GM23248 (cell line): ENCODE measurements around the gene GMPR. TPM values are rescaled to one million over a fixed set of nuclear protein-coding genes. Genes with fewer than 3 reads are reported as not detected.
A peak's percentile ranks its signal among the peaks of the same experiment; 100 is the strongest.

Experiments used
- DNase-seq: peaks from one replicate; pipeline ENCODE4 v3.0.0-alpha.2; 2015
- H2AFZ ChIP-seq: fragments of 200-600 bp; sonication (generic); 2 replicates; pipeline ENCODE4 v1.6.1; 2016; ENCODE audit warnings: antibody characterized with exemption
- H3F3A ChIP-seq: fragments of 200-600 bp; sonication (generic); 2 replicates; pipeline ENCODE4 v1.6.1; 2016; ENCODE audit warnings: mild to moderate bottlenecking, antibody characterized with exemption, mixed run types; ENCODE audit not compliant: insufficient read depth
- H3K27ac ChIP-seq: fragments of 200-600 bp; sonication (generic); 2 replicates; pipeline ENCODE4 v1.5.1; 2016; ENCODE audit warnings: mild to moderate bottlenecking
- H3K27me3 ChIP-seq: fragments of 200-600 bp; sonication (generic); replicated peaks from 2 replicates; pipeline ENCODE4 v1.6.1; 2016; ENCODE audit warnings: mild to moderate bottlenecking; ENCODE audit not compliant: insufficient read depth
- H3K36me3 ChIP-seq: fragments of 200-600 bp; sonication (generic); 2 replicates; pipeline ENCODE4 v1.6.1; 2016; ENCODE audit warnings: low read depth, mild to moderate bottlenecking
- H3K4me1 ChIP-seq: fragments of 200-600 bp; sonication (generic); 2 replicates; pipeline ENCODE4 v1.6.1; 2016; ENCODE audit warnings: mild to moderate bottlenecking; ENCODE audit not compliant: insufficient read depth
- H3K4me2 ChIP-seq: fragments of 200-600 bp; sonication (generic); one replicate; pipeline ENCODE4 v1.6.1; 2016; ENCODE audit warnings: mild to moderate bottlenecking; ENCODE audit not compliant: unreplicated experiment
- H3K4me3 ChIP-seq: fragments of 200-600 bp; sonication (generic); 2 replicates; pipeline ENCODE4 v1.5.1; 2016; ENCODE audit warnings: mild to moderate bottlenecking
- H3K79me2 ChIP-seq: fragments of 200-600 bp; sonication (generic); 2 replicates; pipeline ENCODE4 v1.6.1; 2016; ENCODE audit warnings: mild to moderate bottlenecking; ENCODE audit not compliant: insufficient read depth
- H3K9ac ChIP-seq: fragments of 200-600 bp; sonication (generic); 2 replicates; pipeline ENCODE4 v1.6.1; 2016; ENCODE audit warnings: mild to moderate bottlenecking
- H3K9me2 ChIP-seq: fragments of 200-600 bp; sonication (generic); 2 replicates; pipeline ENCODE4 v1.6.1; 2016; ENCODE audit warnings: mixed run types, mild to moderate bottlenecking, moderate library complexity; ENCODE audit not compliant: insufficient read depth
- H3K9me3 ChIP-seq: fragments of 200-600 bp; sonication (generic); one replicate; pipeline ENCODE4 v1.6.1; 2017; ENCODE audit warnings: low read depth
- H4K20me1 ChIP-seq: fragments of 200-600 bp; sonication (generic); 2 replicates; pipeline ENCODE4 v1.6.0; 2016; ENCODE audit not compliant: insufficient read depth
- EZH2 ChIP-seq: fragments of 200-600 bp; sonication (generic); IDR thresholded peaks from 2 replicates; pipeline ENCODE4 v1.6.1; 2018; ENCODE audit warnings: antibody characterized with exemption, mild to moderate bottlenecking; ENCODE audit not compliant: insufficient read depth, poor library complexity, severe bottlenecking
- EZH2phosphoT487 ChIP-seq: fragments of 200-600 bp; sonication (generic); IDR thresholded peaks from 2 replicates; pipeline ENCODE4 v1.6.1; 2018; ENCODE audit warnings: antibody characterized with exemption, moderate library complexity, mild to moderate bottlenecking, low read depth; ENCODE audit not compliant: insufficient read depth
- WGBS, 2 experiments: methylation state at CpG; one replicate each; pipeline ENCODE4 v1.1.6; 2015 to 2017; ENCODE audit warnings: low lambda C conversion rate in 2 of 2, low coverage in 1 of 2; ENCODE audit errors: missing lambda C conversion rate in 2 of 2; 5-methylcytosine and 5-hydroxymethylcytosine counted together
- in situ Hi-C: fragments of 300-500 bp; cut with MboI; formaldehyde crosslinking; loops from 2 replicates; pipeline ENCODE4 v1.15.0; 2020
- polyA plus RNA-seq: library from polyadenylated mRNA; unstranded; fragments of >200 nt; fragmentation: Nextera tagmentation; extraction: Ambion mirVana; gene quantifications from 2 replicates; pipeline ENCODE4 v1.2.1, GENCODE V29; 2016
- total RNA-seq: library from RNA; depleted of rRNA; stranded (reverse); fragments of >200 nt; shearing (Covaris generic); gene quantifications from 2 replicates; pipeline ENCODE4 v1.2.3, GENCODE V29; 2014; rRNA removed

The GMPR gene
- 0.63 and 2.2 TPM in 2 replicates for total RNA-seq
- 1.5 and 2.3 TPM in 2 replicates for polyA plus RNA-seq

DNA sequence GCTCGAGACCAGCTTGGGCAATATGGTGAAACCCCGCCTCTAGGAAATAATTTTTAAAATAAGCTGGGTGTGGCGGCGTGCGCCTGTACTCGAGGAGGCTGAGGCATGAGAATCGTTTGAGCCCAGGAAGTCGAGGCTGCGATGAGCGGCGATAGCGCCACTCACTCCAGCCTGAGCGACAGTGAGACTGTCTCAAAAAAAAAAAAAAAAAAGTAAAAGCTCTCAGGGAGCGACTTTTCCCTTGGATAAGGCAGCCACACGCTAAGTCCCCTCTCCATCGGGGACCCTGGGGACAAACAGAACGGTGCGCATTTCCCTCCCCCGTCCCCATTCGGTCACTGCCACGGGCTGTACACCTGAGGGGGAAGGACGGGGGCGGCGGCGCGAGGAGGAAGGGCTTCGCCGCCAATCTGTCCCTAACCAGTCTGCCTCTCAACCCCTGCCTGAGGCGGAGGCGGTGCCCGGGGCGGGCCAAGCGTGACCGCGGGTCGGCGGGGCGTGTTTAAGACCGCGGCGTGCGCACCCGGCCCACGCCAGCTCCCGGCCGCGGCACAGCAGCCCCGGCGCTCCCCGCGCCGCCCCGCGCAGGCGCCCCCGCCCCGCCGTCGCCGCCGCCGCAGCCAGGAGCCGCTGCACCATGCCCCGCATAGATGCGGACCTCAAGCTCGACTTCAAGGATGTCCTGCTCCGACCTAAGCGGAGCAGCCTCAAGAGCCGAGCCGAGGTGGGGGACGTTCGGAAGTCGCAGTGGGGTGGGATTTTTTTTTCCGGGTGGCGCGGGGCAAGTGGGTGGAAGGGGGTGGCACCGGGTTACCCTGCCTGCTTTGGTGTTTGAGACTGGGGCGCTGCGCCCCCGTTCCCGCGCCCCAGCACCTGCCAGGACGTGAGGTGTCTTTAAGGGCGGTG is at the start of gene GMPR:
GMPR (plus strand) TSS at position 531 of the 906 bp plus-strand sequence; CDS start at position 638, 107 bp downstream.
- H3K27me3 ChIP-seq: no peaks in the 10 kb centered on the region
- H4K20me1 ChIP-seq: no peaks in the 10 kb centered on the region
- H3K4me1 ChIP-seq: no peaks in the 10 kb centered on the region
- peak within 1 kb of the TSS; percentile 83 for H2AFZ ChIP-seq
- H3K36me3 ChIP-seq: no peaks in the 10 kb centered on the region
- 10 to 16% methylated on average over 52 to 83 of the region's 84 CpGs for WGBS, 2 experiments
- in situ Hi-C loops: no loop called here
- peaks cover 13% of the 10 kb centered on the region; the same call in 1 of the 2 replicates for H3F3A ChIP-seq
- no peaks in the 10 kb centered on the region for H3K79me2 ChIP-seq
- H3K9ac ChIP-seq: peak within 1 kb of the TSS; percentile 45
- H3K4me3 ChIP-seq: peak within 1 kb of the TSS; percentile 70
- no peaks in the 10 kb centered on the region for H3K9me3 ChIP-seq
- H3K27ac ChIP-seq: no peak within 1 kb of the TSS
- TF ChIP-seq EZH2phosphoT487 (no peak), EZH2 (no peak)
- peak; percentile 79 for DNase-seq
- H3K4me2 ChIP-seq: peak within 1 kb of the TSS; percentile 87
- H3K9me2 ChIP-seq: no peaks in the 10 kb centered on the region

DNA sequence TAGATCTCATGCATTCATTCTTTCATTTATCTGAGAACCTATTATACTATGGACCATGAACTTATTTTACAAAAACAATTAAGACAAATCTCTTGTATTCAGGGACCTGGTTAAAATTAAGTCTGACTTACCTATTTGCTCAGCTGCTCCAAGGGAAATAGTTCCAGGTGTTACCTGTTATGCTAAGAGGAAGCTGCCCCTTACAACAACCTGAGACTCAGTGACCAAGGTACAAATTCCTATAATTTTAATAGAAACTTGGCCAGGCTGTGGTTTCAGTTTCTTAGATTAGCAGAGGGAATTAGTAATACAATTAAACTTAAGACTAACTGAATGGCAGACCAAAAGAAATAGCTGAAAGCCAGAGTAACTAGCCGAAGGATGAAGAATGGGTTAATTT is 48.2 kb upstream of the GMPR start:
- Histone ChIP-seq H4K20me1 (no peaks in the 10 kb centered on the region), H3K4me3 (no peak overlapping the region), H2AFZ (no peak overlapping the region), H3K4me1 (no peaks in the 10 kb centered on the region), H3F3A (no peaks in the 10 kb centered on the region), H3K27ac (no peak overlapping the region), H3K36me3 (no peaks in the 10 kb centered on the region), H3K4me2 (no peak overlapping the region), H3K9me3 (no peaks in the 10 kb centered on the region), H3K79me2 (no peaks in the 10 kb centered on the region), H3K27me3 (peaks cover 64% of the 10 kb centered on the region), H3K9ac (no peak overlapping the region), H3K9me2 (no peaks in the 10 kb centered on the region)
- TF ChIP-seq EZH2 (no peak), EZH2phosphoT487 (no peak)
- in situ Hi-C loops: no loop called here
- 32 to 48% methylated on average over 1 of the region's 1 CpG for WGBS, 2 experiments
- DNase-seq: no peak

DNA sequence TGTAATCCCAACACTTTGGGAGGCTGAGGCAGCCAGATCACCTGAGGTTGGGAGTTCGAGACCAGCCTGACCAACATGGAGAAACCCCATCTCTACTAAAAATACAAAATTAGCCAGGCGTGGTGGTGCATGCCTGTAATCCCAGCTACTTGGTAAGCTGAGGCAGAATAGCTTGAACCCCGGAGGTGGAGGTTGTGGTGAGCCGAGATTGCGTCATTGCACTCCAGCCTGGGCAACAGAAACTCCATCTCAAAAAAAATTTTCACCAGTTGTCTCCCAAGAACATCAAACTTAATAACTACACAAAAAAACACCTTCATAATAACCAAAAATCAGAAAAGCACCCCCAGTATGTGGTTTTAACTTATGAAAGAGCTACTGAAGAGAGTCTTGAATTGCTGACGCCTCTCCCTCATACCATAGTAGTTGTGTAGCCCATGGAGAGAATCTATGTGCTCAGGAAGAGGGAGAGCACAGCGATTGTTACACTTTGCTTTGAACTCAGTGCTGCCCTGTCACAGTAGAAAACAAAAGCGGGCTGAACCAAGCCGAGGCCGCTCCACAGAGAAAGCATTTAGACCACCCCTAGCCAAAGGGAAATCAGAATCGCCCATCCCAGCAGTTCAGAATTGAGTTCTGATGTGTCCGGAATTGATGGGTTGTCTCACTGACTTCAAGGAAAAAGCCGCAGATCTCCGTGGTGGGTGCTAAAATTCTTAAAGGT is 42.0 kb upstream of the GMPR start:
- no peaks in the 10 kb centered on the region for H4K20me1 ChIP-seq
- DNase-seq: no peak
- in situ Hi-C loops: no loop called here
- no peaks in the 10 kb centered on the region for H3F3A ChIP-seq
- 70 to 74% methylated on average over 14 of the region's 14 CpGs for WGBS, 2 experiments
- no peaks in the 10 kb centered on the region for H3K36me3 ChIP-seq
- TF ChIP-seq EZH2phosphoT487 (no peak), EZH2 (no peak)
- no peaks in the 10 kb centered on the region for H3K79me2 ChIP-seq
- H3K27ac ChIP-seq: no peak overlapping the region
- H3K9ac ChIP-seq: no peak overlapping the region
- no peaks in the 10 kb centered on the region for H3K4me1 ChIP-seq
- H2AFZ ChIP-seq: no peak overlapping the region
- no peaks in the 10 kb centered on the region for H3K9me3 ChIP-seq
- H3K4me2 ChIP-seq: no peak overlapping the region
- H3K4me3 ChIP-seq: no peak overlapping the region
- H3K9me2 ChIP-seq: no peaks in the 10 kb centered on the region
- H3K27me3 ChIP-seq: peaks cover 32% of the 10 kb centered on the region

DNA sequence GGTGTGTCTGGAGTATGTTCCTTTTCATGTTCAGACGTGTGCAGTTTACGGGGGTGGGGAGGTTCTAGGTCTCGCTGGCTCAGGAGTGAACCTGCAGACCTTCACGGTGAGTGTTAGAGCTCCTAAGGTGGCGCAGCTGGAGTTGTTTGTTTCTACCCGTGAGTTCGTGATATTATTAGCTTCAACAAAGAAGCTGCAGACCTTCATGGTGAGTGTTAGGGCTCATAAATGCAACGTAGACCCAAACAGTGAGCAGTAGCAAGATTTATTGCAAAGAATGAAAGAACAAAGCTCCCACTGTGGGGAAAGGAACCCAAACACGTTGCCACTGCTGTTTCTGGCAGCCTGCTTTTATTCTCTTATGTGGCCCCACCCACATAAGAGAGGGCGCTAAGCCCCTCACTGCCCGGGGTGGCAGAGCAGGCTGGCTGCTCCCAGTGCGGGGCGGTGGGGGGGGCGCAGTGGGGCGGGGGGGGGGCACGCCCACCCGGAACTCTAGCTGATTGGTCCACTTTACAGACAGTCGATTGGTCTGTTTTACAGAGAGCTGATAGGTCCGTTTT is 41.3 kb upstream of the GMPR start:
- H3K9me2 ChIP-seq: no peaks in the 10 kb centered on the region
- no peak overlapping the region for H2AFZ ChIP-seq
- no peaks in the 10 kb centered on the region for H4K20me1 ChIP-seq
- no peak for TF ChIP-seq EZH2
- TF ChIP-seq EZH2phosphoT487: no peak
- H3F3A ChIP-seq: no peaks in the 10 kb centered on the region
- H3K9ac ChIP-seq: no peak overlapping the region
- H3K4me1 ChIP-seq: no peaks in the 10 kb centered on the region
- no peaks in the 10 kb centered on the region for H3K79me2 ChIP-seq
- no peaks in the 10 kb centered on the region for H3K9me3 ChIP-seq
- in situ Hi-C loops: no loop called here
- no peak for DNase-seq
- peaks cover 32% of the 10 kb centered on the region for H3K27me3 ChIP-seq
- WGBS, 2 experiments: 59 to 61% methylated on average over 14 to 19 of the region's 19 CpGs
- H3K27ac ChIP-seq: no peak overlapping the region
- no peak overlapping the region for H3K4me3 ChIP-seq
- no peak overlapping the region for H3K4me2 ChIP-seq
- H3K36me3 ChIP-seq: no peaks in the 10 kb centered on the region
